Suprapubic skin (tissue), 4 donors: ENCODE data around the gene WDR45B.

Source experiments
- CTCF ChIP-seq, 2 donors: fragments of 200-600 bp in 1 of 2; fragments of 450-650 bp in 1 of 2; sonication (generic) in 1 of 2; IDR thresholded peaks; one replicate each; pipeline ENCODE4 v1.5.1; 2016 to 2019; ENCODE audit warnings: antibody characterized with exemption in 2 of 2, mild to moderate bottlenecking in 1 of 2, moderate library complexity in 1 of 2
- EP300 ChIP-seq: sonication (generic); formaldehyde crosslinking; IDR thresholded peaks from one replicate; pipeline ENCODE4 v1.6.1; 2017; ENCODE audit warnings: antibody characterized with exemption
- POLR2A ChIP-seq, 2 donors: fragments of 450-650 bp; IDR thresholded peaks; one replicate each; pipeline ENCODE4 v1.6.1; 2017; ENCODE audit warnings: antibody characterized with exemption in 2 of 2, mild to moderate bottlenecking in 2 of 2, moderate library complexity in 2 of 2
- POLR2AphosphoS5 ChIP-seq, 3 donors: sonication (generic); formaldehyde crosslinking; IDR thresholded peaks; one replicate each; pipeline ENCODE4 v1.6.1; 2017; ENCODE audit warnings: antibody characterized with exemption in 3 of 3

DNA sequence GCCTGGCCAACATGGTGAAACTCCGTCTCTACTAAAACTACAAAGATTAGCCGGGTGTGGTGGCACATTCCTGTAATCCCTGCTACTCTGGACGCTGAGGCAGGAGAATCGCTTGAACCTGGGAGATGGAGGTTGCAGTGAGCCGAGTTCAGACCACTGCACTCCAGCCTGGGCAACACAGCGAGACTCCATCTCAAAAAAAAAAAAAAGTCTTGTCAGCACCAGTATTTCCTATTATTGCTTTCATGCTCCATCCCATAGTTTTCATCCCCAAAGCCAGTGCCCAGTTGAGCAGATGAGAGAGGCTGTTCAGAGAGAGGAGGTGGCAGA, 58.4 kb downstream of the WDR45B start:
- TF ChIP-seq CTCF (IDR thresholded peaks at IDR 0.05) (no peak), POLR2A (IDR thresholded peaks at IDR 0.05) (no peak), EP300 (no peak), POLR2AphosphoS5 (IDR thresholded peaks at IDR 0.05) (no peak)
